Cardiac fibroblast (primary cell): ENCODE results near the gene ADM2.

Experiments used
- DNase-seq, 2 donors: peaks; one replicate each; pipeline versions ENCODE4 v3.0.0 to v3.0.0-alpha.2; 2010; ENCODE audit warnings: low read depth in 2 of 2
- H3K4me3 ChIP-seq, 2 donors: replicated peaks in 1 of 2; 1 replicate in 1 of 2; 2 replicates in 1 of 2; pipeline ENCODE4 v1.5.1; 2011; ENCODE audit warnings: low read depth in 2 of 2, low read length in 2 of 2, mild to moderate bottlenecking in 2 of 2, moderate library complexity in 1 of 2
- CTCF ChIP-seq: IDR thresholded peaks from one replicate; pipeline ENCODE4 v1.5.1; 2011; ENCODE audit warnings: low read depth, mild to moderate bottlenecking, low read length, inconsistent platforms

ADM2 gene

DNA sequence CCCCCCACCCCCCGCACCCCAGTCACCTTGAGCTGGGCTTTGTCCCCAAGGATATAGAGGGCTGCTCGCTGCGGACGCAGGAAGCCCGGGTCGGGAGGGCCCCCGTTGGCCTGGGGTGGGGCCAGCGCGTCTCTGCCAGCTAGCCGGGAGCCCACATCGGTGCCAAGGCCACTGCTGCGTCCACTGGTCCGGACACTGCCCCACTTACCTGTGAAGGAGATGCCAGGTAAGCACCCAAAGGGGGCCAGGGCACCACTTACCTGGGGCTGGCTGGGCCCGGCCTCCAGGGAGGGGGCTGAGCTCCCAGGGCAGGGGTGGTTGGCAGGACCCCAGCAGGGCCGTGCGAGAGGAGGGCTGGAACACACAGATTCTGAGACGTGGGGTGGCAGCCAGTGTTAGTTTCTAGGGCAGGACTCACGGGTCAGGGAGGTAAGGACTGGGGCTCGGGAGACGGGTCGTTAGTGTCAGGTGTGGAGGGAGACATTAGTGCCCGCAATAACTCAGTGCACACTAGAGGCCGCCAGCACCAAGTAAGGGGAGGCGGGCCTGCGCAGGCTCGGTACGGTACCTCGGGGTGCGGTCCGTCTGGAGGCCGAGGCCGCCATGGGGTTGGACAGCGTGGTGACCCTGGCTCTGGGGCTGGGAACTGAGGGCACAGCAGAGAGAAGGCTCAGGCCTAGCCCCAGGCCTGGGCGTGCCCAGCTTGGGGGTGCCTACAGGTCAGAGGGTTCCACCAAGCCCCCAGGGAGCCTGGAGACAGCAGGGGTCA, 24.7 kb upstream of the ADM2 start:
- peak; percentile 9 for TF ChIP-seq CTCF
- DNase-seq: no peak
- no peak overlapping the region for H3K4me3 ChIP-seq

GRCh38 chr22:50459016-50459415, 22.3 kb upstream of the ADM2 start:
- no peak for TF ChIP-seq CTCF
- no peak for DNase-seq

DNA sequence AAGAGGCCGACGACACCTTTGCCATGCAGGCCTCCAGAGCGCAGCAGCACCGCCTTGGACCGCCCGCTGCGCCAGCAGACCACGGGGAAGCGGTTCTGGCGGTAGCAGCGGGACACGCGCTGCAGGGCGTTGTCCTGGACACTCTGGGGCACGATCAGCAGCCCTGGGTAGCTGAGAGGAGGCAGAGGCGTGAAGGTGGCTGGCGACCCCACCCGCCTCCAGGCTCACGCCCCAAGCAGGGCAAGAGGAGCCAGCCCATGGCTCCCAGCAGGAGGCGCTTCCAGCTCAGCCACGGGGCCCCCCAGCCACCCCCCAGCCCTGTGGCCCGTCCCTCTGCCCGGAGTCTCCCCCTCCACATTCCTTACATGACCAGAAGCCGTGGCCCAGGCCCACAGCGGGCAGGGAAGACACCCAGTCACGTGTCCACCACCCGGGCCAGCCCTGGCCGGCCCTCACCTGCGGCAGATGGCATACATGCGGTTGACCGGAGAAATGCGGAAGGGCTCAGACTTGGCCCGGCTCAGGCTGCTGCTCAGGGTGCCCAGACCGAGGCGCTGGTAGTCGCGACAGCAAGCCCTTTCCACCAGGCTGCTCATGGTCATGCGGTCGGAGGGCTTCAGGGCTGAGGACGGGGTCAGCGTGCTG, 21.7 kb upstream of the ADM2 start:
- no peak for DNase-seq
- H3K4me3 ChIP-seq: no peak overlapping the region
- no peak for TF ChIP-seq CTCF

More at GRCh38 chr22:50459016-50459415, 22.3 kb upstream of the ADM2 start:
- no peak overlapping the region for H3K4me3 ChIP-seq

DNA sequence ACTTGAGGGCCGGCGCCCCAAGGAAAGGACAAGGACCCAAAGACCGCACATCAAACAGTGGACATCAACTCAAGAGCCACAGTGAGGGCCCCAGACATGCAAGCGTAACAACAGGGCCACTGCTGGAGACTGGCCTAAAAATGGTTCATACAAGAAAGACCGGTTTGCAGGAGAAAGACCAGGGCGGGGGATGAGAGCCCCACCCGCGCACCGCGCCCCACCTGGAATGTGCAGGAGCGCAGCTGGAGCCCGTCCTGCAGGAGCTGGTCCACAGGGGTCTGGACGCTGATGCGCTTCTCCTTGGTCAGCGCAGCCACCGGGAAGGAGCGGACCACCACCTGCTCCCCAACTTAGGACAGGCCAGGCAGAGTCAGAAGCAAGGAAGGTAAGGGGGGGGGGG, 20.4 kb upstream of the ADM2 start:
- TF ChIP-seq CTCF: no peak
- H3K4me3 ChIP-seq: no peak overlapping the region
- no peak for DNase-seq

DNA sequence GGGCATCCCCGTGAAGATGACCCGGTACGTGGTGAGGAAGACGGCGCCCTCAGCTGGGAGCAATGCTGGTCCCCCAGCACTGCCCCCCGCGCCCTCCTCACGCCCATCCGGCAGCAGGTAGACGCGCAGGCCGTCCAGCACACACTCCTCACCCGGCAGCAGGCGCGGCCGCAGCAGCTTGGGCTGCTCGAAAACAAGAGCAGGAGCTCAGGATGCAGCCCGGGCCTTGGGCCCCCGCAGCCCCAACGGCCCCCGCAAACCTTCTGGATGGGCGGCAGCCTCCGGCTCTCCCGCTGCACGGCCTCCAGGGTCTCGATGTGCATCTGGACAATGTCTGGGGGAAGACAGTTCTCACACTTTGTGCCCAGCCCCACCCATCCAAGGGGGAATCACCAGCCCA, 19.8 kb upstream of the ADM2 start:
- no peak for TF ChIP-seq CTCF
- H3K4me3 ChIP-seq: no peak overlapping the region
- no peak for DNase-seq

GRCh38 chr22:50461979-50462540, 19.3 kb upstream of the ADM2 start:
- no peak overlapping the region for H3K4me3 ChIP-seq
- no peak for DNase-seq
- TF ChIP-seq CTCF: no peak
